Suprapubic skin (tissue), 4 donors: Measurements from ENCODE around the gene NCSTN. TPM values are rescaled to one million over a fixed set of nuclear protein-coding genes. Genes with fewer than 3 reads are reported as not detected.

ENCODE experiments used
- DNase-seq, 2 donors: peaks; one replicate each; pipeline ENCODE4 v3.0.0-alpha.2; 2019; ENCODE audit warnings: low spot score in 2 of 2
- H3K27ac ChIP-seq: fragments of 200-600 bp; sonication (generic); one replicate; pipeline ENCODE4 v1.5.1; 2019
- H3K27me3 ChIP-seq: fragments of 200-600 bp; sonication (generic); one replicate; pipeline ENCODE4 v1.5.1; 2019
- H3K36me3 ChIP-seq: fragments of 200-600 bp; sonication (generic); one replicate; pipeline ENCODE4 v1.5.1; 2019
- H3K4me1 ChIP-seq: fragments of 200-600 bp; sonication (generic); one replicate; pipeline ENCODE4 v1.5.1; 2019
- H3K4me3 ChIP-seq: fragments of 200-600 bp; sonication (generic); one replicate; pipeline ENCODE4 v1.5.1; 2019; ENCODE audit warnings: mild to moderate bottlenecking
- H3K9me3 ChIP-seq: fragments of 200-600 bp; sonication (generic); one replicate; pipeline ENCODE4 v1.5.1; 2019
- CTCF ChIP-seq, 2 donors: fragments of 200-600 bp in 1 of 2; fragments of 450-650 bp in 1 of 2; sonication (generic) in 1 of 2; IDR thresholded peaks; one replicate each; pipeline ENCODE4 v1.5.1; 2016 to 2019; ENCODE audit warnings: antibody characterized with exemption in 2 of 2, mild to moderate bottlenecking in 1 of 2, moderate library complexity in 1 of 2
- EP300 ChIP-seq: sonication (generic); formaldehyde crosslinking; IDR thresholded peaks from one replicate; pipeline ENCODE4 v1.6.1; 2017; ENCODE audit warnings: antibody characterized with exemption
- POLR2A ChIP-seq, 2 donors: fragments of 450-650 bp; IDR thresholded peaks; one replicate each; pipeline ENCODE4 v1.6.1; 2017; ENCODE audit warnings: antibody characterized with exemption in 2 of 2, mild to moderate bottlenecking in 2 of 2, moderate library complexity in 2 of 2
- POLR2AphosphoS5 ChIP-seq, 3 donors: sonication (generic); formaldehyde crosslinking; IDR thresholded peaks; one replicate each; pipeline ENCODE4 v1.6.1; 2017; ENCODE audit warnings: antibody characterized with exemption in 3 of 3
- WGBS: methylation state at CpG from one replicate; pipeline ENCODE4 v1.1.5; 2018; 5-methylcytosine and 5-hydroxymethylcytosine counted together
- total RNA-seq, 4 donors: library from RNA; depleted of rRNA; stranded (reverse); fragments of >200 nt; gene quantifications; one replicate each; pipeline ENCODE4 v1.1.0, GENCODE V29; 2016

The NCSTN gene
- total RNA-seq, 4 donors from 2014 or later = 53.4 to 94.1 (median 71.1) TPM

DNA sequence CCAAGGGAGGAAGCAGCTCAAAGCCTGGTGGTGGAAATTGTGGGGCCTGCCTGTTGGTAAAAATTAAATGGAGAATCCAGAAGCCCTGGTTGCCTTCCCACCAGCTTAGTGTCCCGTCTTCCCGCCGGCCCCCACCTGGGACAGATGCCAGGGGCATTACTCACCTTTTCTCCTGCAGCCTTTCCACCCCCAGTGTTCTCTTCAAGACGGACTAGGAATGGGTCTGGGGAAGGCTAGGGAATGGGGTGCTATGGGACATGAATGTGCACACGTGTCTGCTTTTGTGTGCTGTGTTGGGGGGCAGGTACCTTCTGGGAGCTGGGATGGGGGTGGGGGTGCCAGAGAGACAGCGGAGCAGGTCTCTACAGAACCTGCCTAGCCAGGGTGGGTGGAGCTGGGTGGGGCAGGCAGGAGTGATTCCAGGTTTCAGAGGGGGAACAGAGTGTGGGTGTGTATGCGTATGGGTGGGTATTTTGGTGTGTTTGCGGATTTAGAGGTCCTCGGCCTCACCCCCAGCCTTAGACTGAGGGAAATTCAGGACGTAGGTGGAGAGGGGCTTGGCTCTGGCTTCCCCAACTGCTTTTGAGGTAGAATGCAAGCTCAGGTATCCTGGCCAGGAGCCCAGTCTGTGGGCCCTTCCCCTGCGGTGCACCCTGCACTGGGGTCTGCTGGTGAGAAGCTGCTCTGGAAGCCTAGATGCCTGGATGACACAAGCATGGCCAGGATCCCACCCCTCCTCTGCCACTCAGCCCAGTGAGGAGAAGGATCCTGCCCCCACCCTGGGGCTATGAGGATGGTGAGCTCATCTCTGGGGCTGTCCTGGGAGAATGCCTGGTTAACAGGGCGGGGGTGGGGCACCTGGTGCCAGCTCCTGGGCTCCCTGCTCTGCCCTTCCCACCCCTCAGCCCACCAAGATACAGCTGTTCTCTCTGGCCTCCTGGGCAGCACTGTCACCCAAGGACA, 64.9 kb downstream of the NCSTN start:
- no peaks in the 10 kb centered on the region for H3K9me3 ChIP-seq
- H3K4me3 ChIP-seq = peak overlapping the region; percentile 17
- no peaks in the 10 kb centered on the region for H3K36me3 ChIP-seq
- H3K27me3 ChIP-seq = no peaks in the 10 kb centered on the region
- DNase-seq = no peak
- H3K27ac ChIP-seq = peak overlapping the region; percentile 87
- TF ChIP-seq POLR2A (IDR thresholded peaks at IDR 0.05) (no peak), POLR2AphosphoS5 (IDR thresholded peaks at IDR 0.05) (no peak), CTCF (IDR thresholded peaks at IDR 0.05) (no peak), EP300 (no peak)
- WGBS = 48% methylated on average over 12 of the region's 12 CpGs
- H3K4me1 ChIP-seq = peaks cover 80% of the 10 kb centered on the region

Other genes starting within 250 kb of the NCSTN start
- 10 to 100 TPM; 44.1 to 90.5 (median 50.8) TPM for gene IGSF8, start 244.8 kb upstream of the NCSTN start, total RNA-seq
- gene ATP1A2, start 227.6 kb upstream of the NCSTN start, total RNA-seq = 1 to 10 TPM; 4.2 to 6.9 (median 4.8) TPM
- not detected for gene ATP1A4, start 191.8 kb upstream of the NCSTN start, total RNA-seq
- gene CASQ1, start 152.8 kb upstream of the NCSTN start, total RNA-seq = not detected
- 10 to 100 TPM; 51.0 to 82.6 (median 61.5) TPM for gene PEA15, start 138.0 kb upstream of the NCSTN start, total RNA-seq
- gene DCAF8, start 80.8 kb upstream of the NCSTN start, total RNA-seq = 100 to 1,000 TPM in 3 of 4 donors, 10 to 100 TPM in 1; 98.3 to 402 (median 125) TPM
- gene PEX19, start 58.2 kb upstream of the NCSTN start, total RNA-seq = 10 to 100 TPM; 36.3 to 47.3 (median 45.0) TPM
- 10 to 100 TPM; 62.5 to 92.9 (median 87.2) TPM for gene COPA, start 133 bp upstream of the NCSTN start, total RNA-seq
- under 1 TPM in 1 of 4 donors, not detected in 3; 0.39 TPM for gene NHLH1, start 23.7 kb downstream of the NCSTN start, total RNA-seq
- gene VANGL2, start 57.2 kb downstream of the NCSTN start, total RNA-seq = 10 to 100 TPM; 18.7 to 39.7 (median 28.1) TPM
- gene SLAMF6, start 179.9 kb downstream of the NCSTN start, total RNA-seq = 1 to 10 TPM in 1 of 4 donors, under 1 TPM in 1, not detected in 2; 0.80 to 1.0 TPM
- gene CD84, start 236.1 kb downstream of the NCSTN start, total RNA-seq = 1 to 10 TPM; 1.2 to 9.0 (median 2.3) TPM